K562 (cell line): ENCODE measurements around the gene RECQL5. TPM values are rescaled to one million over a fixed set of nuclear protein-coding genes. Genes with fewer than 3 reads are reported as not detected.

Experiments
- ATAC-seq: fragments of 200-7000 bp; cut with Tn5 transposase; 3 replicates; pipeline ENCODE4 v1.9.1; 2020; ENCODE audit warnings: moderate library complexity
- BruUV-seq: library from RNA; stranded (reverse); fragments of 400-500 nt; replicated peaks from 2 replicates; lab custom pipeline; 2021; lab: Mats Ljungman, UMichigan
- CTCF ChIA-PET: fragments of 300-600 bp; formaldehyde crosslinking; extraction: SDS; loops from one replicate; lab custom pipeline; 2021; ENCODE audit warnings: low intra/inter-chr PET ratio; lab: Yijun Ruan, JAX
- POLR2A ChIA-PET: fragments of 300-600, 350-650 bp; sonication (Branson Sonifier 250); formaldehyde crosslinking; extraction: SDS; loops from one replicate; lab custom pipeline; 2021; ENCODE audit warnings: antibody characterized with exemption, inconsistent platforms; lab: Yijun Ruan, JAX
- DNase-seq, 4 experiments: peaks; one replicate each; pipeline versions ENCODE4 v3.0.0 to v3.0.0-alpha.2; 2011 to 2018; ENCODE audit warnings: low spot score in 3 of 4, mixed read lengths in 3 of 4; ENCODE audit errors: extremely low read depth in 1 of 4
- FAIRE-seq: peaks from 2 replicates; lab custom pipeline; 2011; peaks lifted over from hg19 to GRCh38; lab: Jason Lieb, UNC
- H2AFZ ChIP-seq: 2 replicates; pipeline ENCODE4 v1.6.0; 2011; ENCODE audit warnings: low read depth, low read length, control low read depth, inconsistent platforms
- H3K27ac ChIP-seq: fragments of 200-600 bp; 3 replicates; pipeline ENCODE4 v1.8.0; 2011; ENCODE audit warnings: low read depth, mild to moderate bottlenecking, control low read depth, inconsistent platforms, low read length, moderate library complexity, mixed read lengths; ENCODE audit errors: extremely low read depth
- H3K27me3 ChIP-seq, 2 experiments: fragments of 300-600 bp in 1 of 2; 2 replicates in 1 of 2; 3 replicates in 1 of 2; pipeline versions ENCODE4 v1.6.0 to v1.8.0; 2011; ENCODE audit warnings: inconsistent platforms in 2 of 2, low read length in 2 of 2, mild to moderate bottlenecking in 1 of 2, mixed read lengths in 1 of 2, moderate library complexity in 1 of 2; ENCODE audit not compliant: control insufficient read depth in 2 of 2, insufficient read depth in 2 of 2
- H3K36me3 ChIP-seq: fragments of 300-600 bp; 3 replicates; pipeline ENCODE4 v1.8.0; 2011; ENCODE audit warnings: mild to moderate bottlenecking, low read length, inconsistent platforms; ENCODE audit not compliant: control insufficient read depth, insufficient read depth
- H3K4me1 ChIP-seq, 2 experiments: fragments of 200-600 bp in 1 of 2; replicated peaks in 1 of 2; 2 replicates in 1 of 2; 3 replicates in 1 of 2; pipeline versions ENCODE4 v1.5.1 to v1.8.0; 2011; ENCODE audit warnings: inconsistent platforms in 2 of 2, low read length in 2 of 2, mild to moderate bottlenecking in 1 of 2, mixed read lengths in 1 of 2, moderate library complexity in 1 of 2; ENCODE audit not compliant: control insufficient read depth in 2 of 2, insufficient read depth in 2 of 2
- H3K4me2 ChIP-seq: 2 replicates; pipeline ENCODE4 v1.6.1; 2011; ENCODE audit warnings: low read length, control low read depth, inconsistent platforms, mixed read lengths; ENCODE audit not compliant: insufficient read depth
- H3K4me3 ChIP-seq: fragments of 200-600 bp; sonication (generic), shearing (Covaris generic); 2 replicates; pipeline ENCODE4 v1.5.1; 2016; ENCODE audit warnings: control low read depth, inconsistent platforms
- H3K79me2 ChIP-seq: fragments of 200-600 bp; 3 replicates; pipeline ENCODE4 v1.8.0; 2011; ENCODE audit warnings: low read length, inconsistent platforms; ENCODE audit not compliant: control insufficient read depth, insufficient read depth
- H3K9ac ChIP-seq, 2 experiments: 2 replicates each; pipeline versions ENCODE4 v1.6.0 to v1.6.1; 2011; ENCODE audit warnings: low read depth in 2 of 2, low read length in 2 of 2, control low read depth in 1 of 2, inconsistent platforms in 1 of 2, mild to moderate bottlenecking in 1 of 2, mixed read lengths in 1 of 2; ENCODE audit not compliant: insufficient read depth in 1 of 2
- H3K9me1 ChIP-seq: one replicate; pipeline ENCODE4 v1.6.0; 2011; ENCODE audit warnings: inconsistent platforms, mild to moderate bottlenecking, low read length, moderate library complexity; ENCODE audit not compliant: control insufficient read depth, insufficient read depth
- H3K9me3 ChIP-seq: replicated peaks from 2 replicates; pipeline ENCODE4 v1.5.1; 2011; ENCODE audit warnings: low read depth, low read length, inconsistent platforms; ENCODE audit not compliant: control insufficient read depth, insufficient read depth
- H4K20me1 ChIP-seq: replicated peaks from 2 replicates; pipeline ENCODE4 v1.6.1; 2011; ENCODE audit warnings: low read length, inconsistent platforms, mixed read lengths; ENCODE audit not compliant: control insufficient read depth, insufficient read depth
- WGBS: fragments of 100-300 bp; shearing (Covaris generic); methylation state at CpG from one replicate; pipeline ENCODE4 v1.1.6; 2016; ENCODE audit warnings: low coverage, mixed read lengths; ENCODE audit not compliant: insufficient coverage; ENCODE audit errors: missing lambda C conversion rate; 5-methylcytosine and 5-hydroxymethylcytosine counted together
- in situ Hi-C: fragments of 300-500 bp; cut with MboI; formaldehyde crosslinking; loops from 4 replicates; pipeline ENCODE4 v1.15.0; 2018; ENCODE audit warnings: inconsistent platforms, mixed read lengths
- intact Hi-C: fragments of 100-400 bp; cut with micrococcal nuclease; formaldehyde crosslinking; loops from 2 replicates; pipeline ENCODE4 v1.14.2; 2022
- polyA plus RNA-seq, 8 experiments: library from polyadenylated mRNA; depleted of rRNA in 4 of 8; stranded (reverse) in 5 of 8; unstranded in 3 of 8; fragments of >200 nt; fragmentation: Nextera tagmentation in 2 of 8; fragmentation: Illumina TruSeq in 1 of 8; extraction: Ambion mirVana in 2 of 8; extraction: Trizol in 1 of 8; gene quantifications; 2 replicates each; pipeline versions ENCODE4 v1.2.1 to v1.2.3, GENCODE V29; 2011 to 2014; ENCODE audit warnings: inconsistent platforms in 1 of 8, missing spikeins in 1 of 8
- total RNA-seq, 7 experiments: library from RNA; depleted of rRNA in 6 of 7; stranded (reverse); fragments of >200 nt in 6 of 7; fragmentation: Illumina TruSeq in 2 of 7; extraction: Trizol in 2 of 7; gene quantifications; 2 replicates each; pipeline versions ENCODE4 v1.2.1 to v1.2.3, GENCODE V29; 2011 to 2021; ENCODE audit warnings: low replicate concordance in 1 of 7
- TF ChIP-seq, protein P1 (sequence below), 3 experiments: IDR thresholded peaks in 2 of 3; conservative IDR thresholded peaks in 1 of 3; 2 replicates each; pipeline ENCODE4 v1.5.1; 2011 to 2012; ENCODE audit warnings: low read length in 3 of 3, mild to moderate bottlenecking in 3 of 3, control low read depth in 2 of 3, improper control_type of control experiment in 1 of 3, inconsistent platforms in 1 of 3, low read depth in 1 of 3, mixed read lengths in 1 of 3, moderate library complexity in 1 of 3; ENCODE audit not compliant: insufficient read depth in 2 of 3
- TF ChIP-seq, protein P2 (sequence below): fragments of 450-650 bp; IDR thresholded peaks from 2 replicates; pipeline ENCODE4 v1.6.1; 2016; ENCODE audit warnings: missing biosample characterization, missing genetic modification characterization
- TF ChIP-seq, protein P3 (sequence below): IDR thresholded peaks from 3 replicates; pipeline ENCODE4 v1.6.1; 2011; ENCODE audit warnings: borderline replicate concordance, mild to moderate bottlenecking; ENCODE audit not compliant: insufficient read length, insufficient read depth

Gene RECQL5
- total and polyA plus RNA-seq, 9 of the 15 experiments (the other 6 are each of a cell fraction or from before 2014, with no cell fraction given): 4.1 to 34.8 (median 16.4) TPM

DNA sequence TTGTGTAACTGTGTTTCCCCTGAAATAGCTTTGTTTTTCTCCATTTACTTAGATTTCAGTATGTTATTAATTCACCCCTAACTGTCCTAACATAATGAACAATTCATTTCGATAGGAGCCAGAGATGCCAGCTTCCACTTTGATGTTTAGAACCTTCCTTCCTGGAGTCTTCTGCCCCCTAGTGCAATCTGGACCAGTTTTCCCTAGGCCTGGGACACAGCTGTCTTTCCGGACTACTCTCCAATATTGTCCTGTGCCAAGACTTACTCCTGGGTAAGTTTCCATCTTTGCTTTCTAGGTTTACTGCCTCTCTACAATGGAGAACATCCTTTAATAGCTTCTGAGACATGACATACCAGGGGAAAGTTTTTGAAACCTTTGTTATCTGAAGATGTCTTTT is 12.8 kb downstream of the RECQL5 start:
- Histone ChIP-seq H2AFZ (no peak overlapping the region), H4K20me1 (peaks cover 6% of the 10 kb centered on the region), H3K4me1 (no peaks in the 10 kb centered on the region), H3K9ac (no peak overlapping the region), H3K27me3 (no peaks in the 10 kb centered on the region), H3K9me3 (no peaks in the 10 kb centered on the region), H3K9me1 (no peaks in the 10 kb centered on the region), H3K27ac (no peak overlapping the region), H3K4me3 (no peak overlapping the region), H3K4me2 (no peak overlapping the region), H3K79me2 (no peaks in the 10 kb centered on the region), H3K36me3 (peaks cover 52% of the 10 kb centered on the region)
- ChIA-PET CTCF (interaction anchor here (0.6 kb wide), 1 partner anchor 906 kb away, joined by 3 read pairs; the partner anchor contains the start of gene NHERF1), POLR2A (interaction anchor here (0.7 to 3.2 kb wide), 7 partner anchors 9 to 118 kb away, joined by 3 to 15 read pairs (median 3); partner anchors contain the start of genes RECQL5 and SAP30BP)
- no peak for FAIRE-seq
- no peak for ATAC-seq
- in situ Hi-C loops: no loop called here
- DNase-seq: no peak
- TF ChIP-seq, protein P1, sequence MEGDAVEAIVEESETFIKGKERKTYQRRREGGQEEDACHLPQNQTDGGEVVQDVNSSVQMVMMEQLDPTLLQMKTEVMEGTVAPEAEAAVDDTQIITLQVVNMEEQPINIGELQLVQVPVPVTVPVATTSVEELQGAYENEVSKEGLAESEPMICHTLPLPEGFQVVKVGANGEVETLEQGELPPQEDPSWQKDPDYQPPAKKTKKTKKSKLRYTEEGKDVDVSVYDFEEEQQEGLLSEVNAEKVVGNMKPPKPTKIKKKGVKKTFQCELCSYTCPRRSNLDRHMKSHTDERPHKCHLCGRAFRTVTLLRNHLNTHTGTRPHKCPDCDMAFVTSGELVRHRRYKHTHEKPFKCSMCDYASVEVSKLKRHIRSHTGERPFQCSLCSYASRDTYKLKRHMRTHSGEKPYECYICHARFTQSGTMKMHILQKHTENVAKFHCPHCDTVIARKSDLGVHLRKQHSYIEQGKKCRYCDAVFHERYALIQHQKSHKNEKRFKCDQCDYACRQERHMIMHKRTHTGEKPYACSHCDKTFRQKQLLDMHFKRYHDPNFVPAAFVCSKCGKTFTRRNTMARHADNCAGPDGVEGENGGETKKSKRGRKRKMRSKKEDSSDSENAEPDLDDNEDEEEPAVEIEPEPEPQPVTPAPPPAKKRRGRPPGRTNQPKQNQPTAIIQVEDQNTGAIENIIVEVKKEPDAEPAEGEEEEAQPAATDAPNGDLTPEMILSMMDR (IDR thresholded peaks at IDR 0.05 in 2 of 3, conservative IDR thresholded peaks at IDR 0.05 in 1 of 3; ENCODE audit: insufficient read depth in 2 of 3, low read depth in 1 of 3, low read length in 3 of 3): peak in 2 of 3 experiments; percentile 31 to 32; a peak in 3 of 6 replicates
- TF ChIP-seq, protein P2, sequence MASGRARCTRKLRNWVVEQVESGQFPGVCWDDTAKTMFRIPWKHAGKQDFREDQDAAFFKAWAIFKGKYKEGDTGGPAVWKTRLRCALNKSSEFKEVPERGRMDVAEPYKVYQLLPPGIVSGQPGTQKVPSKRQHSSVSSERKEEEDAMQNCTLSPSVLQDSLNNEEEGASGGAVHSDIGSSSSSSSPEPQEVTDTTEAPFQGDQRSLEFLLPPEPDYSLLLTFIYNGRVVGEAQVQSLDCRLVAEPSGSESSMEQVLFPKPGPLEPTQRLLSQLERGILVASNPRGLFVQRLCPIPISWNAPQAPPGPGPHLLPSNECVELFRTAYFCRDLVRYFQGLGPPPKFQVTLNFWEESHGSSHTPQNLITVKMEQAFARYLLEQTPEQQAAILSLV (tag): no peak
- TF ChIP-seq, protein P3, sequence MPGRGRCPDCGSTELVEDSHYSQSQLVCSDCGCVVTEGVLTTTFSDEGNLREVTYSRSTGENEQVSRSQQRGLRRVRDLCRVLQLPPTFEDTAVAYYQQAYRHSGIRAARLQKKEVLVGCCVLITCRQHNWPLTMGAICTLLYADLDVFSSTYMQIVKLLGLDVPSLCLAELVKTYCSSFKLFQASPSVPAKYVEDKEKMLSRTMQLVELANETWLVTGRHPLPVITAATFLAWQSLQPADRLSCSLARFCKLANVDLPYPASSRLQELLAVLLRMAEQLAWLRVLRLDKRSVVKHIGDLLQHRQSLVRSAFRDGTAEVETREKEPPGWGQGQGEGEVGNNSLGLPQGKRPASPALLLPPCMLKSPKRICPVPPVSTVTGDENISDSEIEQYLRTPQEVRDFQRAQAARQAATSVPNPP: no peak
- intact Hi-C loops: no loop called here
- WGBS: 50% methylated on average over 2 of the region's 2 CpGs
- BruUV-seq: TSS peak; percentile 14
